ENCODE measurements around the gene HSD11B2. TPM values are rescaled to one million over a fixed set of nuclear protein-coding genes. Genes with fewer than 3 reads are reported as not detected.
A peak's percentile ranks its signal among the peaks of the same experiment; 100 is the strongest.

HSD11B2 gene
- total and polyA plus RNA-seq, 4 donors = 3.0 to 9.3 (median 5.1) TPM

- WGBS (ENCODE audit: insufficient coverage) = 72% methylated on average over 2 of the region's 2 CpGs
- H3K9me3 ChIP-seq (ENCODE audit: control insufficient read depth, insufficient read depth, low read length) = no peaks in the 10 kb centered on the region
- no peak overlapping the region for H3K4me3 ChIP-seq (ENCODE audit: low read depth, low read length)
- H3K4me1 ChIP-seq (ENCODE audit: control insufficient read depth, insufficient read depth, low read length) = peaks cover 56% of the 10 kb centered on the region
- DNase-seq (ENCODE audit: low read depth in 4 of 6, low spot score in 6 of 6) = no peak
- H3K27me3 ChIP-seq (ENCODE audit: control insufficient read depth, insufficient read depth, low read length) = no peaks in the 10 kb centered on the region
- peaks cover 92% of the 10 kb centered on the region for H3K36me3 ChIP-seq (ENCODE audit: control insufficient read depth, insufficient read depth, low read length)
- no peak overlapping the region for H3K27ac ChIP-seq (ENCODE audit: low read depth, low read length)
Observed at GRCh38 chr16:67449336-67449735, 18.4 kb downstream of the HSD11B2 start.

GRCh38 chr16:67449739-67450138, 18.8 kb downstream of the HSD11B2 start:
- Histone ChIP-seq H3K4me3 (ENCODE audit: low read depth, low read length) (no peak overlapping the region), H3K27me3 (ENCODE audit: control insufficient read depth, insufficient read depth, low read length) (no peaks in the 10 kb centered on the region), H3K36me3 (ENCODE audit: control insufficient read depth, insufficient read depth, low read length) (peaks cover 88% of the 10 kb centered on the region), H3K9me3 (ENCODE audit: control insufficient read depth, insufficient read depth, low read length) (no peaks in the 10 kb centered on the region), H3K4me1 (ENCODE audit: control insufficient read depth, insufficient read depth, low read length) (peaks cover 53% of the 10 kb centered on the region), H3K27ac (ENCODE audit: low read depth, low read length) (no peak overlapping the region)
- 90% methylated on average over 3 of the region's 3 CpGs for WGBS (ENCODE audit: insufficient coverage)
- no peak for DNase-seq (ENCODE audit: low read depth in 4 of 6, low spot score in 6 of 6)

GRCh38 chr16:67451061-67451703, 20.3 kb downstream of the HSD11B2 start:
- H3K9me3 ChIP-seq (ENCODE audit: control insufficient read depth, insufficient read depth, low read length) = no peaks in the 10 kb centered on the region
- no peaks in the 10 kb centered on the region for H3K27me3 ChIP-seq (ENCODE audit: control insufficient read depth, insufficient read depth, low read length)
- peaks cover 40% of the 10 kb centered on the region for H3K4me1 ChIP-seq (ENCODE audit: control insufficient read depth, insufficient read depth, low read length)
- peak in 1 of 6 donors; percentile 62 for DNase-seq (ENCODE audit: low read depth in 4 of 6, low spot score in 6 of 6)
- WGBS (ENCODE audit: insufficient coverage) = 74% methylated on average over 12 of the region's 12 CpGs
- H3K27ac ChIP-seq (ENCODE audit: low read depth, low read length) = no peak overlapping the region
- H3K36me3 ChIP-seq (ENCODE audit: control insufficient read depth, insufficient read depth, low read length) = peaks cover 77% of the 10 kb centered on the region
- H3K4me3 ChIP-seq (ENCODE audit: low read depth, low read length) = no peak overlapping the region

GRCh38 chr16:67451704-67452435, 20.9 kb downstream of the HSD11B2 start:
- Histone ChIP-seq H3K4me3 (ENCODE audit: low read depth, low read length) (no peak overlapping the region), H3K27me3 (ENCODE audit: control insufficient read depth, insufficient read depth, low read length) (no peaks in the 10 kb centered on the region), H3K4me1 (ENCODE audit: control insufficient read depth, insufficient read depth, low read length) (peaks cover 40% of the 10 kb centered on the region), H3K27ac (ENCODE audit: low read depth, low read length) (no peak overlapping the region), H3K9me3 (ENCODE audit: control insufficient read depth, insufficient read depth, low read length) (no peaks in the 10 kb centered on the region), H3K36me3 (ENCODE audit: control insufficient read depth, insufficient read depth, low read length) (peaks cover 75% of the 10 kb centered on the region)
- 63% methylated on average over 2 of the region's 2 CpGs for WGBS (ENCODE audit: insufficient coverage)
- no peak for DNase-seq (ENCODE audit: low read depth in 4 of 6, low spot score in 6 of 6)

- Histone ChIP-seq H3K9me3 (ENCODE audit: control insufficient read depth, insufficient read depth, low read length) (no peaks in the 10 kb centered on the region), H3K27me3 (ENCODE audit: control insufficient read depth, insufficient read depth, low read length) (no peaks in the 10 kb centered on the region), H3K4me3 (ENCODE audit: low read depth, low read length) (no peak overlapping the region), H3K4me1 (ENCODE audit: control insufficient read depth, insufficient read depth, low read length) (peaks cover 54% of the 10 kb centered on the region), H3K36me3 (ENCODE audit: control insufficient read depth, insufficient read depth, low read length) (peaks cover 65% of the 10 kb centered on the region), H3K27ac (ENCODE audit: low read depth, low read length) (no peak overlapping the region)
- 78% methylated on average over 5 of the region's 5 CpGs for WGBS (ENCODE audit: insufficient coverage)
- DNase-seq (ENCODE audit: low read depth in 4 of 6, low spot score in 6 of 6) = no peak
Observed at GRCh38 chr16:67454104-67454503, 23.2 kb downstream of the HSD11B2 start.

- no peak for DNase-seq (ENCODE audit: low read depth in 4 of 6, low spot score in 6 of 6)
- H3K4me3 ChIP-seq (ENCODE audit: low read depth, low read length) = no peak overlapping the region
- WGBS (ENCODE audit: insufficient coverage) = 80% methylated on average over 2 of the region's 6 CpGs
- no peak overlapping the region for H3K27ac ChIP-seq (ENCODE audit: low read depth, low read length)
- H3K4me1 ChIP-seq (ENCODE audit: control insufficient read depth, insufficient read depth, low read length) = peaks cover 58% of the 10 kb centered on the region
- H3K27me3 ChIP-seq (ENCODE audit: control insufficient read depth, insufficient read depth, low read length) = no peaks in the 10 kb centered on the region
- peaks cover 65% of the 10 kb centered on the region for H3K36me3 ChIP-seq (ENCODE audit: control insufficient read depth, insufficient read depth, low read length)
- no peaks in the 10 kb centered on the region for H3K9me3 ChIP-seq (ENCODE audit: control insufficient read depth, insufficient read depth, low read length)
Observed at GRCh38 chr16:67454852-67455251, 23.9 kb downstream of the HSD11B2 start.

GRCh38 chr16:67456391-67457081, 25.6 kb downstream of the HSD11B2 start:
- Histone ChIP-seq H3K27ac (ENCODE audit: low read depth, low read length) (no peak overlapping the region), H3K27me3 (ENCODE audit: control insufficient read depth, insufficient read depth, low read length) (no peaks in the 10 kb centered on the region), H3K36me3 (ENCODE audit: control insufficient read depth, insufficient read depth, low read length) (peaks cover 62% of the 10 kb centered on the region), H3K4me1 (ENCODE audit: control insufficient read depth, insufficient read depth, low read length) (peaks cover 59% of the 10 kb centered on the region), H3K4me3 (ENCODE audit: low read depth, low read length) (no peak overlapping the region), H3K9me3 (ENCODE audit: control insufficient read depth, insufficient read depth, low read length) (no peaks in the 10 kb centered on the region)
- 63% methylated on average over 6 of the region's 6 CpGs for WGBS (ENCODE audit: insufficient coverage)
- no peak for DNase-seq (ENCODE audit: low read depth in 4 of 6, low spot score in 6 of 6)

GRCh38 chr16:67457611-67458010, 26.7 kb downstream of the HSD11B2 start:
- Histone ChIP-seq H3K36me3 (ENCODE audit: control insufficient read depth, insufficient read depth, low read length) (peaks cover 62% of the 10 kb centered on the region), H3K27ac (ENCODE audit: low read depth, low read length) (peak overlapping the region; percentile 57), H3K9me3 (ENCODE audit: control insufficient read depth, insufficient read depth, low read length) (no peaks in the 10 kb centered on the region), H3K4me1 (ENCODE audit: control insufficient read depth, insufficient read depth, low read length) (peaks cover 65% of the 10 kb centered on the region), H3K4me3 (ENCODE audit: low read depth, low read length) (no peak overlapping the region), H3K27me3 (ENCODE audit: control insufficient read depth, insufficient read depth, low read length) (no peaks in the 10 kb centered on the region)
- no peak for DNase-seq (ENCODE audit: low read depth in 4 of 6, low spot score in 6 of 6)
- 58% methylated on average over 7 of the region's 7 CpGs for WGBS (ENCODE audit: insufficient coverage)

GRCh38 chr16:67458121-67458641, 27.3 kb downstream of the HSD11B2 start:
- WGBS (ENCODE audit: insufficient coverage) = 72% methylated on average over 5 of the region's 6 CpGs
- Histone ChIP-seq H3K27ac (ENCODE audit: low read depth, low read length) (peak overlapping the region; percentile 57), H3K9me3 (ENCODE audit: control insufficient read depth, insufficient read depth, low read length) (no peaks in the 10 kb centered on the region), H3K4me3 (ENCODE audit: low read depth, low read length) (no peak overlapping the region), H3K36me3 (ENCODE audit: control insufficient read depth, insufficient read depth, low read length) (peaks cover 60% of the 10 kb centered on the region), H3K27me3 (ENCODE audit: control insufficient read depth, insufficient read depth, low read length) (no peaks in the 10 kb centered on the region), H3K4me1 (ENCODE audit: control insufficient read depth, insufficient read depth, low read length) (peaks cover 70% of the 10 kb centered on the region)
- DNase-seq (ENCODE audit: low read depth in 4 of 6, low spot score in 6 of 6) = no peak
